Dermis blood vessel endothelial cell (primary cell): ENCODE results near the gene ORAI3. TPM values are rescaled to one million over a fixed set of nuclear protein-coding genes. Genes with fewer than 3 reads are reported as not detected.

ENCODE experiments used
- DNase-seq: peaks from one replicate; pipeline ENCODE4 v3.0.0; 2010
- total RNA-seq: library from RNA; depleted of rRNA; stranded (reverse); fragments of >200 nt; gene quantifications from 2 replicates; pipeline ENCODE4 v1.2.3, GENCODE V29; 2014

Gene ORAI3
- 40.2 and 42.4 TPM in 2 replicates for total RNA-seq

GRCh38 chr16:30948667-30949649, at the start of gene ORAI3:
Gene ORAI3 (plus strand): TSS chr16:30949068. CDS start chr16:30949290, 222 bp downstream.
- peak; percentile 65 for DNase-seq

DNA sequence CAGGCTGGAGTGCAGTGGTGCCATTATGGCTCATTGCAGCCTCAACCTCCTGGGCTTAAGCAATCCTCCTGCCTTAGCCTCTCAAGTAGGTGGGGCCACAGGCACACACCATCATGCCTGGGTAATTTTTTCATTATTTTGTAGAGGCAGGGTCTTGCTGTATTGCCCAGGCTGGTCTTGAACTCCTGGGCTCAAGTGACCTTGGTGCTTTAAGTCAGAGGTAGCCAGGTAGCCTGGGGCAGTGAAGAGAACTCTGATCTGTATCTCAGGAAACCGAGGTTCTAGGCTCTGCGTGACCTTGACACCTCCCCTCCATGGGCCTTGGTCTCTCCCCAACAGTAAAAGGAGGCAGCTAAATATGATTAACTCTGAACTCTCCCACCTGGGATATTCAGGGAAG, 49.1 kb upstream of the ORAI3 start:
- DNase-seq = no peak

GRCh38 chr16:30900588-30900987, 48.3 kb upstream of the ORAI3 start:
- no peak for DNase-seq

- no peak for DNase-seq
These were observed 47.5 kb upstream of the ORAI3 start for GRCh38 chr16:30901201-30902028.

DNA sequence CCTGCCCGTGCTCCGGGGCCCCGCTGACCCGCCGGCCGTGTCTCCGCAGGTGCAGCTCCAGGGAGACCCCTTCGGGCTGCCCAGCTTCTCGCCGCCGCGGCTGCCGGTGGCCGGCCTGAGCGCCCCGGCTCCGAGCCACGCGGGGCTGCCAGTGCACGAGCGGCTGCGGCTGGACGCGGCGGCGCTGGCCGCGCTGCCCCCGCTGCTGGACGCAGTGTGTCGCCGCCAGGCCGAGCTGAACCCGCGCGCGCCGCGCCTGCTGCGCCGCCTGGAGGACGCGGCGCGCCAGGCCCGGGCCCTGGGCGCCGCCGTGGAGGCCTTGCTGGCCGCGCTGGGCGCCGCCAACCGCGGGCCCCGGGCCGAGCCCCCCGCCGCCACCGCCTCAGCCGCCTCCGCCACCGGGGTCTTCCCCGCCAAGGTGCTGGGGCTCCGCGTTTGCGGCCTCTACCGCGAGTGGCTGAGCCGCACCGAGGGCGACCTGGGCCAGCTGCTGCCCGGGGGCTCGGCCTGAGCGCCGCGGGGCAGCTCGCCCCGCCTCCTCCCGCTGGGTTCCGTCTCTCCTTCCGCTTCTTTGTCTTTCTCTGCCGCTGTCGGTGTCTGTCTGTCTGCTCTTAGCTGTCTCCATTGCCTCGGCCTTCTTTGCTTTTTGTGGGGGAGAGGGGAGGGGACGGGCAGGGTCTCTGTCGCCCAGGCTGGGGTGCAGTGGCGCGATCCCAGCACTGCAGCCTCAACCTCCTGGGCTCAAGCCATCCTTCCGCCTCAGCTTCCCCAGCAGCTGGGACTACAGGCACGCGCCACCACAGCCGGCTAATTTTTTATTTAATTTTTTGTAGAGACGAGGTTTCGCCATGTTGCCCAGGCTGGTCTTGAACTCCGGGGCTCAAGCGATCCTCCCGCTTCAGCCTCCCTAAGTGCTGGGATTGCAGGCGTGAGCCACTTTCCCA, 46.6 kb upstream of the ORAI3 start:
- DNase-seq = peak; percentile 83

GRCh38 chr16:30903002-30903401, 45.9 kb upstream of the ORAI3 start:
- DNase-seq = no peak

DNA sequence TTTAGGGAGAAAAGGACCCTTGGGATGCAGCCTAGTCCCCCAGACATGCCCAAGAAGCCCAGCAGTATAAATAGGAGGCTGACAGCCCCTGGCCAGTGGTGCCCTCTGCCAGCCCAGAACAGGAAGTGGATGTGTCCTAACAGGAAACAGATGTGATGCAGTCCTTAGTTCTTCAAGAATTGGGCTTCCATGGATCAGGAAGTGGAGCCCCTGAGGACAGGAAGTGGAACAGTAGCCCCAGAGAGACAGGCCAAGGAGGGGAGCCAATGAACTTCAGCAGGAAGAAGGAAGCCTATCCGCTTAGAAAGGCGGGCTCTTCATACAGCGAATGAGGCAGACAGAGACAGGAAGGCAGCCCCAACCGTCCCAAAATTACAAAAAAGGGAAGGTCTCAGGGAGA, 45.3 kb upstream of the ORAI3 start:
- DNase-seq = peak; percentile 79

DNA sequence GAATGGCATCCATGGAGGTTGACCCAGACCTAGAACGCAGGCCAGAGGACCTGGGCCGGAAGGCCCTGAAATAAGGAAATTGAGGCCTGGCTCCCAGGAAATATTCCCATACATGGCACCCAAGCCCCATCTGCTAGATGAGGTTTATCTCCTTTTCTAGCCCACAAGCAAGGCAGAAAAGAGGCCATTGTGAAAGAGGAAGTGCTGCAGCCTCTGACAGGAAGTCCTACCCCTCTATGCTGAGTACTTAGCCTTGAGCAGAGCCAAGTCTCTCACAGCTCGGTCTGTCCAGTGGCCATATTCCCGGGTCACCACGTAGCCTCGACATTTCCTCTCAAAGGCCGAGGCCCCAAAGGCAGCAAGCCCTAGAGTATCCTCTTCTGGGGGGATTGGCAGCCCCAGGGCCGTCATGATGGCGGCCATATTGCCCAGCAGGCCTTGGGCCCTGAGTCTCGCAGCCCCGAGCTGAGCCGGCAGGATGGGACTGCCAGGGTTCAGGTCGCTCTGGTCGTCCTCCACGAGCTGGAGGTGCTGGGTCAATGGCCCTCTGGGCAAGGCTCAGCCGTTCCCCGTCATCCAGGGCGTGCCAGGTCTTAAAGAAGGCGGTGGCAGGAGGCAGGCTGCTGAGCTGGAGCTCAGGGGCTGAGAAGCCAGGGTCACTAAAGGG, 44.6 kb upstream of the ORAI3 start:
- no peak for DNase-seq

DNA sequence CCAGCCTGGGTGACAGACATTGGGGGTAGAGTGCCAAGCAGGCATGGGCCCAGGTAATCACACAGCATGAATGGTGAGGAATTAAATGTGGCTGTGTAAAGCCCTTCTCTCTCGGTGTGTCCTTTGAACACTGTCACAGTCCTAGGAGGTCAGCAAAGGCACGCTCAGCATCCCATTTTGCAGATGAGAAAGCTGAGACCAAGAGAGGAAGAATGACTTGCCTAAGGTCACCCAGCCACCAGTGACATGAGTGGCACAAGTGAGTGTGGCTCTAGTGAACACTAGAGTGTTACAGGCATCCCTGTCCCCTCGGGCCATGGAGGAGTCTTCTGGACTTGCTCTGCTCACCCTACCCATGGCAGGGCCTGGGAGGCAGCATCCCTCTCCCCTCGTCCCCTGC, 41.8 kb upstream of the ORAI3 start:
- no peak for DNase-seq

GRCh38 chr16:30910427-30911029, 38.3 kb upstream of the ORAI3 start:
- no peak for DNase-seq

DNA sequence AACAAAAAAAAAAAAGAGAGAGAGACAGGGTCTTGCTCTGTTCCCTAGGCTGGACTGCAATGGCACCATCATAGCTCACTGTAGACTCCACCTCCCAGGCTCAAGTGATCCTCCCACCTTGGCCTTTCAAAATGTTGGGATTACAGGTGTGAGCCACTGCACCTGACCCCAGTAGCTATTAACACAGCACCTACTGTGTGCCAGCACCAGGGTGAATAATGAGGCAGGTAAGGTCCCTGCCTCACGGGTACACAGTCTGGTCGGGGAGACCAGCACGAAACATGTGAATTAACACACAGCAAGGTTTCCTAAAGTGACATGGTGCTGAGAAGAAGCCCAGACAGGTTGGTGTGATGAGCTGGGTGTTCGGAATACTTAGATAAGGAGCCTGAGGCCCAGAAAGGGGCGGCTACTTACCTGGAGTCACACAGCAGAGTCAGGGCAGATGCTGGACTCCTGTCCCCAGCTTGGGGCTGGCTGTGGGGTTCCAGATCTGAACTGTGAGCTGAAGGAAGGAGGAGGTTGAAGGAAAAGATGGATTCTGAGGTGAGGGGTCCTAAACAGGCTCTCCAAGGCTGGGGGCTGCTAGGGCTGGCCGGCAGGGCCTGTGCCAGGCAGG, 36.0 kb upstream of the ORAI3 start:
- no peak for DNase-seq

DNA sequence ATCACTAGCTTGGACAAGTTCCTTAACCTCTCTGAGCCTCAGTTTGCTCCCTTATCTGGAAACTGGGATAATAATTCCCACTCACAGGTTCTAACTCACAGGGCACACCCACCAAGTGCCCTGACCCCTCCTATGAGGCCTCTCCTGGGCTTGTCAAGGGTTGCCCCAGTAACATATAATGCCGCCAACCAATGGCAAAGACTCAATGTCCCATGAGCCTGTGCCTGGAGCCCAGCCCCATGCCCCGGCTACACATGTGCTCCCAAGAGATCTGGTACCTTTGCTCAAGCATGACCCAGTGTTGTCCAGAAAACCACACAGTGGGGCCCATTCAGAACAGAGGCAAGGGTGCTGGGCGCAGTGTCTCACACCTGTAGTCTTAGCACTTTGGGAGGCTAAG, 34.0 kb upstream of the ORAI3 start:
- no peak for DNase-seq

- DNase-seq = no peak
These were observed 30.3 kb upstream of the ORAI3 start for GRCh38 chr16:30918614-30919013.

DNA sequence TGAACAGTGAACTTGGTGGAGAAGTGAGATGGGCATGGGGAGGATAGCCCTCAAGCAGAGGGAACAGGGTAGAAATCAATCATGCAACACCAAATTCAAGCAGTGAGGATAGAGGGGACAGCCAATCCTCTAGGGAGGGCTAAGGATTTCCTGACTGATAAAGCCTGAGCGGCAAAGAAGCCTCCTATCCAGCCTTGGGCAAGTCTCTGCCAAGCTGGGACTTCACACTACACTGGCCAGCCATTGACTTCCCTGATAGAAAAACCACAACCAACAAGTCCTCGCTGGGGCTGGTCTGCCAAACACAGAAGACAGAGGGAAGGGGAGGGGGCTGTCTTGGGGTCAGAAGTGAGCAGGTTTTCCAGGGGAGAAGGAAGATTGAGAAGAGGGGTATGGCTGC, 28.0 kb upstream of the ORAI3 start:
- no peak for DNase-seq

DNA sequence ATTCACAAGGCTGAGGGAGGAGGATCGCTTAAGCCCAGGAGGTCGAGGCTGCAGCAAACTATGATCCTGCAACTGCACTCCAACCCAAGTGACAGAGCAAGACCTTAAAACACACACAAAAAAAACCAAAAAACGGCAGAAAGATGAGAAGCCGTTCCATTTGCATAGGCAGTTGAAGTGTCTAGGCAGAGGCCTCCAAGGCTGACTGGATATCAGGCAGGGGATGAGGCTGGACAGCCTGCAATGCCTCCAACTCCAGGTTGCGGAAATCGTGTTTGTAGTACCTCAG, 27.5 kb upstream of the ORAI3 start:
- no peak for DNase-seq

- DNase-seq = peak; percentile 94
These were observed 27.0 kb upstream of the ORAI3 start for GRCh38 chr16:30921748-30922419.

DNA sequence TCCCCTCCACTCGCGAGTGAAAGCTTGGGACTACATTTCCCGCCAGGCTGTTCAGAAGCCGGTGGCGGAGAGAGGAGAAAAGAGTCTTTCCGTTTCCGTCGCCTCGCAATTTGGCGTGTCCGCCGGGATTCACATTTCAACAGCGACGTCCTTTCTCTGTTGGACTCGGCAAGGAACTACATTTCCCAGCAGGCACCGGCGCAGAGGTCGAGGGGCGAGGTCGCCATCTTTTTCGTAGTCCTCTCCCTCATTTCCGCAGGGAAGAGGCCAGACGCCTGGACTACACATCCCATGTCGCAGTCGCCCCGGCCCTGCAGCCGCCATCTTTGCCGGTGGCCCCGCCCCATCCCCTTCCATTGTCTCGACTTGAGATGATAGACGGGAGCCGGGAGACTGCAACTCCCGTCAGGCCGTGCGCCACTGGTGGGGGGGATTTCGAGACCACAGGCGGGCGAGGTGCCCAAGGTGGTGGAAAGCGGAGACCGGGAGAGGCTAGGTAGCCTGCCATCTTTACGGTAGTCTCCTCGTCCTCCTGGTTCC, 26.4 kb upstream of the ORAI3 start:
- DNase-seq = peak; percentile 100

DNA sequence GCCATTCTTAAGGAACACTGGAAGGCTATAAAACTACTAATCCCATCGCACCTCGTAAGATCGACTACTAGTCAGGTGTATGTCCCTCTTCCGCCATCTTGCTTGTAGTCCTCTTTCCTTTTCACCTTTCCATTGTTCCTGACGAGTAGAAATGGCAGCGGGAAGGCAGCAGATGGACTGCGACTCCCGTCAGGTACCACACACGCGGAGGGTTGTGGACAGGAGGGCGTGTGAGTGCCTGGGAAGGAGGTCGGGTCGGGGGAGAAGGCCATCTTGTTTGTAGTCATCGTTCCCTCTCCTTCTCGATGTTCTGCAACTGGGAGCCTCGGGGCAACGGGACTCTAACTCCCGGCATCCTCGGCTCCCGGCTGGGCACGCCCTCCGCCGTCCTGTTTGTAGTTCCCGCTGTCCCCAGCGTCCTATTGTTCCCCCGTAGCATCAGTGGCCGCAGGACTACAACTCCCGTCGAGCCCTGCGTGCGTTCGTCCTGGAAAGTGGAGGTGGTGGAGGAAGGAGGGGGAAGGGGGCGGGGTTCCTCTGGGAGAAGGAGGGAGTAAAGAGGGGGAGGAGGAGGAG, 25.8 kb upstream of the ORAI3 start:
- DNase-seq = peak; percentile 100

GRCh38 chr16:30923554-30924075, 25.3 kb upstream of the ORAI3 start, which contains the start of gene FBXL19:
Gene FBXL19 (plus strand): TSS chr16:30923572. CDS start chr16:30925755, 2,183 bp downstream.
- no peak for DNase-seq
